Measurements from ENCODE around the gene MCF2L.
A peak's percentile ranks its signal among the peaks of the same experiment; 100 is the strongest.
"Not testable (repeated sequence)": the region's sequence is repeated elsewhere in the genome, so short reads cannot be mapped to it uniquely, and the experiment has no call there.

The MCF2L gene

DNA sequence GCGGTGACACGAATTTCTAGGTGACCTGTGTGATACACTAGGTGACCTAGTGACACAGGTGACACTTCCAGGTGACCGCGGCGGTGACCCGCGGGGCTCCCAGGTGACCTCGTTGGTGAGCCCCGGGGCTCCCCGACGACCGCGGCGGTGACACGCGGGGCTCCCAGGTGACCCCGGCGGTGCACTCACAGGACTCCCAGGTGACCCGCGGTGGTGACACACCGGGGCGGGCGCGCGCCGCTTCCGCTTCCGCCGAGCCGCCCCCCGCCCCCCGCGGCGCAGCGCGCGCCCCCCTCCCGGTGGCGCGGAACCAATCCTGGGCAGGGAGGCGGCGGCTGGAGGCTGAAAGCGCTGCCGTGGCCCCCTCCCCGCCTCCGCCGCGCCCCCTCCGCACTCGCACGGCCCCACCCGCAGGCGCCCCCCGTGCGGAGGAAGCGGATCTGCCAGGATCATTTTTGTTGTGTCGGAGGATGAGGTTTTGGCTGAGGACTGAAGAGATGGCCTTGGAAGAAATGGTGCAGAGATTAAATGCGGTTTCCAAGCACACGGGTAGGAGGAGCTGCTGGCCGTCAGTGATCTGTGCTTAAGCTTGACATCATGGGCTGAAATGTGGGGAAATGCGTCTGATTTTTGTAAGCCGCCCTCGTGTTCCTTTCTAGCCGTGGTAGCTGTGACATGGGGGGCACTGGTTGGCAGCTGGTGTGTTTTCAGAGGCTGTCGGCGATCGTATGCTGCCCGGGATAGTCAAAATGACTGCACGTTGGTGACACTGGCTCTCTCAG is at the start of gene MCF2L:
Gene MCF2L (plus strand): TSS at position 305 of the 782 bp plus-strand sequence. CDS start 166 bp downstream, at position 471.
- DNase-seq (ENCODE audit: low read depth in 3 of 3) = peak in 2 of 3 donors; percentile 21 to 51

DNA sequence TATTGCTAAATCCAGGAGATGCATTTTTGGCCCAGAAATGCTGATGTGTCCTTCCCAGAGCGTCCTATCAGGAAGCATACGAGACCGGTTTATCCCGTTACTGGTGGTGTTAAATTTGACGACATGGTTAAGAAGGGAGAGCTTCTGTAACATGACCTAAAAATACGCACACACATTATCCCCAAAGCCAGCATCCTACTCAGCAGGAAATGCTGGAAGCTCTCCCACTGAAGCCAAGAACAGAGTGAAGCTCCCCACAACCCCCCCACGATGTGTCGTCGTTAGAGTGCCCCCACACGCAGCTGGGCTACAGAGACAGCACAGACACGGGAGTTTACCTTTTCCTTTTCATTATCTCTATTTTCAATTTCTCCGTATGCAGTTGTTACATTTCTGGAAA is 45.1 kb upstream of the MCF2L start:
- DNase-seq (ENCODE audit: low read depth in 3 of 3) = no peak

DNA sequence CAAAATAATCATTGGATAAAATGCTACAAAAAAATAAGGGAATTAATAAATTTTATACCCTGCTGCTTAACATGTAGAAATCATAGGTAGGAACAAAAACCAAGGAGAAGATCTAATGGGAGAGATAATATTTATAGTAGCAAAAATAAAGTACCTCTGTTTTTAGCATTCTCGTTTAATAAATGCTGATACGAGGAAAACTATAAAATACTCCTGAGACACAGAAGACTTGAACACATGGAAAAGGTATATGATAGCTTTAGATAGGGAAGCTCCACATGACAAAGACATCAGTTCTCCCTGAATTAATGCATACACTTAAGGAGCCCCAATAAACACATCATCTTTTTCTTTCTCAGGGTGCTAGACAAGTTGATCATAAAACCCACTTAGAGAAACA is 44.6 kb upstream of the MCF2L start:
- DNase-seq (ENCODE audit: low read depth in 3 of 3) = no peak

GRCh38 chr13:112926003-112926402 is 43.0 kb upstream of the MCF2L start:
- no peak for DNase-seq (ENCODE audit: low read depth in 3 of 3)

GRCh38 chr13:112926993-112927392 is 42.0 kb upstream of the MCF2L start:
- no peak for DNase-seq (ENCODE audit: low read depth in 3 of 3)

DNA sequence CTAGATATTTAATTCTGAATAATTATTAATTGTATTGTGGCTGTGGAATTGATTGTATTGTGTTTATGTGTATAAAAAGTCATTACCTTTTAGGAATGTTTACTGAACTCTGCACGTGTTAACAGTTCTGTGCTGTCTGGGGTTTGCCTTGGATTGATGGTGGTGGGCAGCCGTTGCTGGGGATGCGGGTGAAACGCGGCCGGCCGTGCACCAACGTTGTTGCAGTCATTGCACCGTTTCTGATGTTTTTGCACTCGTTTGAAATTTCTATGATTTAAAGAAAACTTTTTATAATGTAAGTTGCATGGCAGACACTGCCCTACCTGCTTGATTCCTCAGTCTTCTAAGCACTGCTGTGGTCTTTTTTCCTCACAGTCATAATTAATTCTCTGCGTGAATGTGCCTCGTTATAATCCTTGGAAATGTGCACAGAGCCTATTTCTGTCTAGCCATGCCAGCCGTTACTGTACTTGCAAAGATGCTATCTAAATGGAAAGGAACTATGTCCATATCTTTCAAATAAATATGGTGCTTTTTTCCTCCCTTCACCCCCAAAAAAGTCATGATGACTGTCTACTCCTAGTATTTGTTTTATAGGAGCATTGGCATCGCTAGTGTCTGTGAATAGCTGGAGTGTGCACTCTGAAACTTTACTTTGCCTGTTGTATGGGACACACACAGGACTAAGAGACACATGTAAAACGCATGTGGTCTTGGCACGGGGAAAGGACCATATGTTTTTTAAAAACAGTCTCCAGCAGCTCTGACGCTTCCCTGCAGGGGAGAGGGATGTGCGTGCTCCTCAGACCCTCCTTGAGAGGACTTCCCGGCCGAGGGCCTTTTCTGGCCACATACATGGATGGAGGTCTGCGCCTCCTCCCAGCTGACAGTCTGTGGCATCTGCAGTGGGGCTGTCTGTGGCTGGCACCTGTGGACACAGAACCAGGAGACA is 40.7 kb upstream of the MCF2L start:
- DNase-seq (ENCODE audit: low read depth in 3 of 3) = no peak

GRCh38 chr13:112928972-112929782 is 39.8 kb upstream of the MCF2L start:
- DNase-seq (ENCODE audit: low read depth in 3 of 3) = no peak

DNA sequence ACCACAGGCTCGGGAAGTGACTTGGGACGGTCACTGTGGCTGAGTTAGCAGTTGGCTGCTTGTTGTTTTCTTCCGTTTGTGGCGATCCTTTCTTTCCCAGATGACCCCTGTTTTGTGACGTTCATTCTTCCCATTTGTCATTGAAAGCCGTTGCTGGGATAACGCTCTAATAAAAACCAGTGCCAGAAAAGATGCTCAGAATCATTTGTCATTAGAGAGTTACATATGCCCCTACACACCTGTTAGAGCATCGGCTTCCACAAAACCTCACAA is 39.3 kb upstream of the MCF2L start:
- no peak for DNase-seq (ENCODE audit: low read depth in 3 of 3)

- DNase-seq (ENCODE audit: low read depth in 3 of 3) = no peak
These were observed 38.8 kb upstream of the MCF2L start for GRCh38 chr13:112930192-112930591.

GRCh38 chr13:112931028-112931934 is 37.7 kb upstream of the MCF2L start:
- no peak for DNase-seq (ENCODE audit: low read depth in 3 of 3)

- no peak for DNase-seq (ENCODE audit: low read depth in 3 of 3)
These were observed 36.0 kb upstream of the MCF2L start for GRCh38 chr13:112932971-112933370.

- DNase-seq (ENCODE audit: low read depth in 3 of 3) = no peak
These were observed 35.4 kb upstream of the MCF2L start for GRCh38 chr13:112933649-112934048.

- no peak for DNase-seq (ENCODE audit: low read depth in 3 of 3)
These were observed 34.9 kb upstream of the MCF2L start for GRCh38 chr13:112934078-112934477.

DNA sequence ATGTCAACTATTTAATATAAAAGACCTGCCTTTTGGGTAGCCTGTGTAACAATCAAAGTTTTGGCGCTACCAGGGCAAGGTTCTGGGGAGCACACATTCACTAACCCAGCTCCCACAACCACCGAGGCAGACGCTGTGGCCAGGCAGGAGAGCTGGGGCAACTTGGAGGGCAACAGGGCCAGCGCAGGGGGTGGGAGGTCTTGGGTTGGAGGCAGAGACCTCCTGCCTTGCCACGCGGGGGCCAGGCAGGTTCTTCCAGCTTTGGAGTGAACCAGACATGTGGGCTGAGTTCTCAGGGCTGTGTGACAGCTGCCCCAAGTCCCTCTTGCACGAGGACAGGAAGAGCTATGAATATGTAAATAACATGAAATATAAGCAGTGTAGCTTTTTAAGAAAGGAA is 30.3 kb upstream of the MCF2L start:
- no peak for DNase-seq (ENCODE audit: low read depth in 3 of 3)

- no peak for DNase-seq (ENCODE audit: low read depth in 3 of 3)
These were observed 28.8 kb upstream of the MCF2L start for GRCh38 chr13:112940236-112940635.

DNA sequence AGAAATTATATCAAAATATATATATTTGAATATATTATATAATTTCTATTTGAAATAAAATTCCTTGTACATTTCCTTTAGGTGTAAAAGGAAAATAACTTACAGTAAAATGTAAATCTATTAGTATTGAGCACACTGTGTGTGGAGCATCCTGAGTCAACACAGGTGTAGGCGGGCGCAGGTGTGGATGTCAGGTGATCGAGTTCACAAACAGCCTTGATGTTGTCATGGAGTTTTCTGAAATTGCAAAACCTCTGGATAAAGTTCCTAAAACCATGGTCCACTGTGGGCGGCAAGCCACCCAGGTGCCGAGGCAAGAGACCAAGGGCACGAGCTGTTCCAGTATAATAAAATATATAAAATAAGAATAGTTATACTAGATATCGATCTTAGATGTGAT is 27.7 kb upstream of the MCF2L start:
- DNase-seq (ENCODE audit: low read depth in 3 of 3) = no peak

DNA sequence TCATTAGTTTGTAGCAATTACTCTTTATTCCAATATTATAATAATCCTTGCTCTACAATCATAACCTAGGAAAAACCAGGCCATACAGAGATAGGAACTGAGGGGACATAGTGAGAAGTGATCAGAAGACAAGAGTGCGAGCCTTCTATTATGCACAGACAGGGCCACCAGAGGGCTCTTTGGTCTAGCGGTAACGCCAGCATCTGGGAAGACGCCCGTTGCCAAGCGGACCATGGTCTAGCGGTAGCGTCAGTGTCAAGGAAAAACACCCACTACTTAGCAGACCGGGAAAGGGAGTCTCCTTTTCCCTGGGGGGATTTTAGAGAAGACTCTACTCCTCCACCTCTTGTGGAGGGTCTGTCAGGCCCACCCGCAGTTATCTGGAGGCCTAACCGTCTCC is 27.2 kb upstream of the MCF2L start:
- not testable (repeated sequence) for DNase-seq (ENCODE audit: low read depth in 3 of 3)

- DNase-seq (ENCODE audit: low read depth in 3 of 3) = peak; percentile 90 to 99 (median 95)
These were observed 26.2 kb upstream of the MCF2L start for GRCh38 chr13:112942689-112943308.

DNA sequence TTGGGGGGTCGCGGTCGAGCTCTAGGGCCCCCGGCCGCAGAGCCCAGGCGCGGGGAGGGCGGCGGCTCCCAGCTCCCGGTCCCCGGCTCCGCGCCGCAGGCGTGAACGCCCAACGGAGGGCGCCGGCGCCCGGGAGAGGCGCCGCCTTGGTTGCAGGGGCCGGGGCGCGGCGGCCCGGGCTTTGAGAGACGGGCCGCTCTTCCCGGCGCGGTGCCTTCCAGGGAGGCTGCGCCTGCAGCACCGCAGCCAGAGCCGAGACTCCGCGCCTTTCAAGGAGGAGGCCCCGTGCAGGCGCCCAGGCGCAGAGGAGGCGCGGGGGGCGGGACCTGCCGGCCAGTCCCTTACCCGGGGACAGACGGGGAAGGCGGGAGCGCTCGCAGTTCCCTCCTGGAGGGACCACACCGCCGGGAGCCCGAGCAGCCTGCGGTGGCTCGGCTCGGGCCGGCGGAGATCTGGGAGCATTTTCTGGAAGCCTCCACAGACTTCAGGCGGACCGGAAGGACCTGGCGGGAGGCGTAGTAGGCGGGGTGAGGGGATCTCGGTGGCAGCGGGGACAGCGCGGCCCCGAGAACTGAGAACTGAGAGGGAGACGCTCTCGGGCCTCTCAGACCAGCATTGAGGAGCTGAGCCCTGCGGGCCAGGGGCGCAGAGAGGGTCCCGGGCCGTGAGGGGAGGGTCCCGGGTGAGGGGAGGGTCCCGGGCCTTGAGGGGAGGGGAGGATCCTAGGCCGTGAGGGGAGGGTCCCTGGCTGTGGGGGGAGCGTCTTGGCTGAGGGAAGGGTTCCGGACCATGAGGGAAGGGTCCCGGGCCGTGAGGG is 25.5 kb upstream of the MCF2L start:
- peak in 1 of 3 donors; percentile 14 for DNase-seq (ENCODE audit: low read depth in 3 of 3)

GRCh38 chr13:112947796-112948195 is 21.2 kb upstream of the MCF2L start:
- no peak for DNase-seq (ENCODE audit: low read depth in 3 of 3)
